WTC11 (cell line): Measurements from ENCODE around the gene FRMD8. TPM values are rescaled to one million over a fixed set of nuclear protein-coding genes. Genes with fewer than 3 reads are reported as not detected.

ENCODE experiments used
- ATAC-seq: fragments of 200-7000 bp; cut with Tn5 transposase; 2 replicates; pipeline ENCODE4 v1.10.0; 2021; ENCODE audit warnings: mild to moderate bottlenecking, moderate library complexity
- CTCF ChIA-PET: fragments of 300-600 bp; sonication (Branson Sonifier 250); formaldehyde crosslinking; loops from one replicate; lab custom pipeline; 2021; ENCODE audit warnings: antibody characterized with exemption; lab: Charles Lee
- POLR2A ChIA-PET: fragments of 350-600 bp; sonication (Branson Sonifier 250); formaldehyde crosslinking; loops from one replicate; lab custom pipeline; 2021; ENCODE audit warnings: antibody characterized with exemption; lab: Charles Lee
- DNase-seq: peaks from one replicate; pipeline ENCODE4 v3.0.0; 2021; ENCODE audit warnings: low spot score
- H3K27ac Mint-ChIP-seq: 2 replicates; pipeline ENCODE4 v1.8.0; 2021; ENCODE audit warnings: mixed read lengths
- H3K27me3 Mint-ChIP-seq: 2 replicates; pipeline ENCODE4 v1.8.0; 2021; ENCODE audit warnings: low read depth, mild to moderate bottlenecking, moderate library complexity, mixed read lengths
- H3K36me3 Mint-ChIP-seq: 2 replicates; pipeline ENCODE4 v1.8.0; 2021; ENCODE audit warnings: mixed read lengths
- H3K4me1 Mint-ChIP-seq: 2 replicates; pipeline ENCODE4 v1.8.0; 2022; ENCODE audit warnings: mixed read lengths
- H3K4me3 Mint-ChIP-seq: 2 replicates; pipeline ENCODE4 v1.8.0; 2021; ENCODE audit warnings: mild to moderate bottlenecking, moderate library complexity, mixed read lengths
- H3K9me3 Mint-ChIP-seq: 2 replicates; pipeline ENCODE4 v1.8.0; 2021; ENCODE audit warnings: mixed read lengths
- ATF1 ChIP-seq: sonication (generic); formaldehyde crosslinking; IDR thresholded peaks from 2 replicates; pipeline ENCODE4 v1.8.1; 2023; ENCODE audit warnings: mild to moderate bottlenecking, moderate library complexity, missing genetic modification reagents
- ELF4 ChIP-seq: sonication (generic); formaldehyde crosslinking; IDR thresholded peaks from 2 replicates; pipeline ENCODE4 v1.8.1; 2022; ENCODE audit warnings: low read depth, mild to moderate bottlenecking, moderate library complexity, missing genetic modification reagents
- FOXP1 ChIP-seq: sonication (generic); formaldehyde crosslinking; IDR thresholded peaks from 2 replicates; pipeline ENCODE4 v1.8.0; 2022; ENCODE audit warnings: missing genetic modification reagents, mild to moderate bottlenecking, moderate library complexity, borderline replicate concordance
- GABPB1 ChIP-seq: sonication (generic); formaldehyde crosslinking; IDR thresholded peaks from 2 replicates; pipeline ENCODE4 v1.8.1; 2023; ENCODE audit warnings: mild to moderate bottlenecking, missing genetic modification reagents
- GTF2I ChIP-seq: fragments of 250-450 bp; sonication (Bioruptor Pico); conservative IDR thresholded peaks from 2 replicates; pipeline ENCODE4 v1.4.0; 2021; ENCODE audit warnings: mild to moderate bottlenecking
- MXD4 ChIP-seq: fragments of 250-450 bp; sonication (Bioruptor Pico); IDR thresholded peaks from 2 replicates; pipeline ENCODE4 v1.8.0; 2021; ENCODE audit warnings: mild to moderate bottlenecking, moderate library complexity, borderline replicate concordance
- MYBL2 ChIP-seq: sonication (generic); formaldehyde crosslinking; IDR thresholded peaks from 2 replicates; pipeline ENCODE4 v1.8.1; 2023; ENCODE audit warnings: mild to moderate bottlenecking, moderate library complexity, missing genetic modification reagents
- NFE2L1 ChIP-seq: sonication (generic); formaldehyde crosslinking; IDR thresholded peaks from 2 replicates; pipeline ENCODE4 v1.8.1; 2023; ENCODE audit warnings: missing genetic modification reagents
- OVOL2 ChIP-seq: fragments of 250-450 bp; sonication (Bioruptor Pico); IDR thresholded peaks from 2 replicates; pipeline ENCODE4 v1.9.0; 2021; ENCODE audit warnings: mild to moderate bottlenecking, borderline replicate concordance
- RELA ChIP-seq: sonication (generic); formaldehyde crosslinking; IDR thresholded peaks from 2 replicates; pipeline ENCODE4 v1.8.1; 2022; ENCODE audit warnings: missing genetic modification reagents, mild to moderate bottlenecking, borderline replicate concordance
- SMAD3 ChIP-seq: sonication (generic); formaldehyde crosslinking; IDR thresholded peaks from 2 replicates; pipeline ENCODE4 v1.8.0; 2022; ENCODE audit warnings: missing genetic modification reagents, mild to moderate bottlenecking, borderline replicate concordance
- TEAD1 ChIP-seq: sonication (generic); formaldehyde crosslinking; IDR thresholded peaks from 2 replicates; pipeline ENCODE4 v1.8.0; 2022; ENCODE audit warnings: mild to moderate bottlenecking, missing genetic modification reagents
- TEAD4 ChIP-seq: sonication (generic); formaldehyde crosslinking; IDR thresholded peaks from 2 replicates; pipeline ENCODE4 v1.8.0; 2022; ENCODE audit warnings: mild to moderate bottlenecking, missing genetic modification reagents
- ZNF232 ChIP-seq: sonication (generic); formaldehyde crosslinking; IDR thresholded peaks from 2 replicates; pipeline ENCODE4 v1.8.0; 2022; ENCODE audit warnings: mild to moderate bottlenecking, missing genetic modification reagents
- ZNF416 ChIP-seq: fragments of 250-450 bp; sonication (Bioruptor Pico); IDR thresholded peaks from 2 replicates; pipeline ENCODE4 v1.9.0; 2021; ENCODE audit warnings: mild to moderate bottlenecking, inconsistent platforms
- ZNF423 ChIP-seq: fragments of 250-450 bp; sonication (Bioruptor Pico); IDR thresholded peaks from 2 replicates; pipeline ENCODE4 v2.1.2; 2022; ENCODE audit warnings: mild to moderate bottlenecking, moderate library complexity
- total RNA-seq: library from RNA; stranded (reverse); gene quantifications from 3 replicates; pipeline ENCODE4 v1.2.3, GENCODE V29; 2021
- TF ChIP-seq, protein P1 (sequence below): sonication (generic); formaldehyde crosslinking; conservative IDR thresholded peaks from 2 replicates; pipeline ENCODE4 v1.8.1; 2022; ENCODE audit warnings: mild to moderate bottlenecking, missing genetic modification reagents
- TF ChIP-seq, protein P2 (sequence below): sonication (generic); formaldehyde crosslinking; conservative IDR thresholded peaks from 2 replicates; pipeline ENCODE4 v1.8.1; 2023; ENCODE audit warnings: mild to moderate bottlenecking, low read depth, missing genetic modification reagents, moderate library complexity
- TF ChIP-seq, protein P3 (sequence below): sonication (generic); formaldehyde crosslinking; IDR thresholded peaks from 2 replicates; pipeline ENCODE4 v1.8.1; 2023; ENCODE audit warnings: mild to moderate bottlenecking, moderate library complexity, missing genetic modification reagents
- TF ChIP-seq, protein P4 (sequence below): sonication (generic); formaldehyde crosslinking; IDR thresholded peaks from 2 replicates; pipeline ENCODE4 v1.8.0; 2023; ENCODE audit warnings: mild to moderate bottlenecking, missing genetic modification reagents
- TF ChIP-seq, protein P5 (sequence below): sonication (generic); formaldehyde crosslinking; IDR thresholded peaks from 2 replicates; pipeline ENCODE4 v1.8.1; 2023; ENCODE audit warnings: mild to moderate bottlenecking, missing genetic modification reagents, borderline replicate concordance
- TF ChIP-seq, protein P6 (sequence below): sonication (generic); formaldehyde crosslinking; IDR thresholded peaks from 2 replicates; pipeline ENCODE4 v1.8.0; 2022; ENCODE audit warnings: mild to moderate bottlenecking, missing genetic modification reagents
- TF ChIP-seq, protein P7 (sequence below): fragments of 250-450 bp; sonication (Bioruptor Pico); IDR thresholded peaks from 2 replicates; pipeline ENCODE4 v1.8.0; 2021; ENCODE audit warnings: mild to moderate bottlenecking

The FRMD8 gene
- total RNA-seq, 1 experiment from 2014 or later = 23.7 TPM

DNA sequence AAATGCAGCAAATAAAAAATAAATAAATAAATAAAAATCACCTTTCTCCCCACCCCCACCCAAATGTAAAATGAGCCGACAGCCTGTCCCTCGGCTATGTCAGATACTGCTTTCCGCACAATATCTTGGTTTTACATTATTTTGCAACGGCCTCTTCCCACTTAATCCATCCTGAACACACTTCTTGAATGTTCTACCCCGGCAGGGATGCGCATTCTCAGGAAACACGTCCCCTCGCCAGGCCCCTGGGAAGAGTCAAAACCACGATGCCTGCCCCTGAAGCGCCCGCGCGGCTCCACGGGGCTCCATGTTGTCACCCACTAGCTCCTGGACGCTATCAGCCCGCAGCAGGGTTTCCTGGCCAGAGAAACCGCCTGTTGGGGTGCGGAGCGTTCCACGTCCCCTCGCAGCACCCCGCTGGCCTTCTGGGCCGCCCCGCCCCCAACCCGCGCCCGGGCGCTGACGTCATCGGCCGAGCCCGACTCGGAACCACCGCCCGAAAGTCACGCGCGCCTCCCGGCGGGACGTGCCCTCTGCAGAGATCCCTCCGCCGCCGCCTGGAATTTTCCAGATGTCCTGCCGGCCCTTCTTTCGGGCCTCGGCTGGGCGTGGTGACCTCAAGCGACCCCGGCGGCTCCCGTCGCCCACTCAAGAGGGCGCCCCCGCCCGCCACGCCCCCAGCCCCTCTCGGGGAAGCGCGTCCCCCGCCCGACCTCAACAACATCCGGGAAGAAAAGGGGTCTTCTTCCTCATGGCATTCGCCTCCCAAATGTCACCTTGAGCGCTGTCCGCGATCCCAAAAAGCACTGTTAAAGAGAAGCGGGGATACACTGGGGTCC, 35.6 kb downstream of the FRMD8 start:
- ATAC-seq = peak; percentile 2
- peak overlapping the region; percentile 95 for H3K27ac Mint-ChIP-seq
- H3K4me3 Mint-ChIP-seq = peak overlapping the region; percentile 69
- H3K4me1 Mint-ChIP-seq = peaks cover 92% of the 10 kb centered on the region
- H3K9me3 Mint-ChIP-seq = no peaks in the 10 kb centered on the region
- H3K36me3 Mint-ChIP-seq = no peaks in the 10 kb centered on the region
- ChIA-PET POLR2A (interaction anchor here (0.6 to 10.9 kb wide), 13 partner anchors 14 to 86 kb away, joined by 3 to 175 read pairs (median 8); partner anchors contain the start of genes FRMD8 and MALAT1), CTCF (interaction anchor here (0.5 to 12.8 kb wide), 7 partner anchors 47 to 119 kb away, joined by 3 to 224 read pairs (median 4); no protein-coding TSS in a partner anchor)
- peak; percentile 96 for DNase-seq
- H3K27me3 Mint-ChIP-seq = 0 out of 2 replicates have a peak, but pooled peaks cover 2% of the 10 kb centered on the region
- TF ChIP-seq NFE2L1 (no peak), TEAD1 (CRISPR knock-in tag) (0 out of 2 replicates have a peak, but pooled peaks have one; percentile 69), FOXP1 (CRISPR knock-in tag) (no peak; the same call in 1 of the 2 replicates), GABPB1 (CRISPR knock-in tag) (peak; percentile 69; the same call in 1 of the 2 replicates), MYBL2 (CRISPR knock-in tag) (0 out of 2 replicates have a peak, but pooled peaks have one; percentile 24), TEAD4 (no peak), MXD4 (CRISPR knock-in tag) (no peak), ZNF416 (CRISPR knock-in tag) (no peak), ZNF232 (CRISPR knock-in tag) (no peak), RELA (CRISPR knock-in tag) (no peak; the same call in 1 of the 2 replicates), OVOL2 (CRISPR knock-in tag) (no peak), SMAD3 (CRISPR knock-in tag) (no peak), ATF1 (no peak), ELF4 (CRISPR knock-in tag) (no peak), ZNF423 (CRISPR knock-in tag) (peak; percentile 75), GTF2I (CRISPR knock-in tag) (no peak)
- TF ChIP-seq, protein P1, sequence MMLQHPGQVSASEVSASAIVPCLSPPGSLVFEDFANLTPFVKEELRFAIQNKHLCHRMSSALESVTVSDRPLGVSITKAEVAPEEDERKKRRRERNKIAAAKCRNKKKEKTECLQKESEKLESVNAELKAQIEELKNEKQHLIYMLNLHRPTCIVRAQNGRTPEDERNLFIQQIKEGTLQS (CRISPR knock-in tag) = no peak
- TF ChIP-seq, protein P2, sequence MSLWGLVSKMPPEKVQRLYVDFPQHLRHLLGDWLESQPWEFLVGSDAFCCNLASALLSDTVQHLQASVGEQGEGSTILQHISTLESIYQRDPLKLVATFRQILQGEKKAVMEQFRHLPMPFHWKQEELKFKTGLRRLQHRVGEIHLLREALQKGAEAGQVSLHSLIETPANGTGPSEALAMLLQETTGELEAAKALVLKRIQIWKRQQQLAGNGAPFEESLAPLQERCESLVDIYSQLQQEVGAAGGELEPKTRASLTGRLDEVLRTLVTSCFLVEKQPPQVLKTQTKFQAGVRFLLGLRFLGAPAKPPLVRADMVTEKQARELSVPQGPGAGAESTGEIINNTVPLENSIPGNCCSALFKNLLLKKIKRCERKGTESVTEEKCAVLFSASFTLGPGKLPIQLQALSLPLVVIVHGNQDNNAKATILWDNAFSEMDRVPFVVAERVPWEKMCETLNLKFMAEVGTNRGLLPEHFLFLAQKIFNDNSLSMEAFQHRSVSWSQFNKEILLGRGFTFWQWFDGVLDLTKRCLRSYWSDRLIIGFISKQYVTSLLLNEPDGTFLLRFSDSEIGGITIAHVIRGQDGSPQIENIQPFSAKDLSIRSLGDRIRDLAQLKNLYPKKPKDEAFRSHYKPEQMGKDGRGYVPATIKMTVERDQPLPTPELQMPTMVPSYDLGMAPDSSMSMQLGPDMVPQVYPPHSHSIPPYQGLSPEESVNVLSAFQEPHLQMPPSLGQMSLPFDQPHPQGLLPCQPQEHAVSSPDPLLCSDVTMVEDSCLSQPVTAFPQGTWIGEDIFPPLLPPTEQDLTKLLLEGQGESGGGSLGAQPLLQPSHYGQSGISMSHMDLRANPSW (CRISPR knock-in tag) = no peak
- TF ChIP-seq, protein P3, sequence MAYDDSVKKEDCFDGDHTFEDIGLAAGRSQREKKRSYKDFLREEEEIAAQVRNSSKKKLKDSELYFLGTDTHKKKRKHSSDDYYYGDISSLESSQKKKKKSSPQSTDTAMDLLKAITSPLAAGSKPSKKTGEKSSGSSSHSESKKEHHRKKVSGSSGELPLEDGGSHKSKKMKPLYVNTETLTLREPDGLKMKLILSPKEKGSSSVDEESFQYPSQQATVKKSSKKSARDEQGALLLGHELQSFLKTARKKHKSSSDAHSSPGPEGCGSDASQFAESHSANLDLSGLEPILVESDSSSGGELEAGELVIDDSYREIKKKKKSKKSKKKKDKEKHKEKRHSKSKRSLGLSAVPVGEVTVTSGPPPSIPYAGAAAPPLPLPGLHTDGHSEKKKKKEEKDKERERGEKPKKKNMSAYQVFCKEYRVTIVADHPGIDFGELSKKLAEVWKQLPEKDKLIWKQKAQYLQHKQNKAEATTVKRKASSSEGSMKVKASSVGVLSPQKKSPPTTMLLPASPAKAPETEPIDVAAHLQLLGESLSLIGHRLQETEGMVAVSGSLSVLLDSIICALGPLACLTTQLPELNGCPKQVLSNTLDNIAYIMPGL = peak; percentile 69
- TF ChIP-seq, protein P4, sequence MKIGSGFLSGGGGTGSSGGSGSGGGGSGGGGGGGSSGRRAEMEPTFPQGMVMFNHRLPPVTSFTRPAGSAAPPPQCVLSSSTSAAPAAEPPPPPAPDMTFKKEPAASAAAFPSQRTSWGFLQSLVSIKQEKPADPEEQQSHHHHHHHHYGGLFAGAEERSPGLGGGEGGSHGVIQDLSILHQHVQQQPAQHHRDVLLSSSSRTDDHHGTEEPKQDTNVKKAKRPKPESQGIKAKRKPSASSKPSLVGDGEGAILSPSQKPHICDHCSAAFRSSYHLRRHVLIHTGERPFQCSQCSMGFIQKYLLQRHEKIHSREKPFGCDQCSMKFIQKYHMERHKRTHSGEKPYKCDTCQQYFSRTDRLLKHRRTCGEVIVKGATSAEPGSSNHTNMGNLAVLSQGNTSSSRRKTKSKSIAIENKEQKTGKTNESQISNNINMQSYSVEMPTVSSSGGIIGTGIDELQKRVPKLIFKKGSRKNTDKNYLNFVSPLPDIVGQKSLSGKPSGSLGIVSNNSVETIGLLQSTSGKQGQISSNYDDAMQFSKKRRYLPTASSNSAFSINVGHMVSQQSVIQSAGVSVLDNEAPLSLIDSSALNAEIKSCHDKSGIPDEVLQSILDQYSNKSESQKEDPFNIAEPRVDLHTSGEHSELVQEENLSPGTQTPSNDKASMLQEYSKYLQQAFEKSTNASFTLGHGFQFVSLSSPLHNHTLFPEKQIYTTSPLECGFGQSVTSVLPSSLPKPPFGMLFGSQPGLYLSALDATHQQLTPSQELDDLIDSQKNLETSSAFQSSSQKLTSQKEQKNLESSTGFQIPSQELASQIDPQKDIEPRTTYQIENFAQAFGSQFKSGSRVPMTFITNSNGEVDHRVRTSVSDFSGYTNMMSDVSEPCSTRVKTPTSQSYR = no peak; the same call in 1 of the 2 replicates
- TF ChIP-seq, protein P5, sequence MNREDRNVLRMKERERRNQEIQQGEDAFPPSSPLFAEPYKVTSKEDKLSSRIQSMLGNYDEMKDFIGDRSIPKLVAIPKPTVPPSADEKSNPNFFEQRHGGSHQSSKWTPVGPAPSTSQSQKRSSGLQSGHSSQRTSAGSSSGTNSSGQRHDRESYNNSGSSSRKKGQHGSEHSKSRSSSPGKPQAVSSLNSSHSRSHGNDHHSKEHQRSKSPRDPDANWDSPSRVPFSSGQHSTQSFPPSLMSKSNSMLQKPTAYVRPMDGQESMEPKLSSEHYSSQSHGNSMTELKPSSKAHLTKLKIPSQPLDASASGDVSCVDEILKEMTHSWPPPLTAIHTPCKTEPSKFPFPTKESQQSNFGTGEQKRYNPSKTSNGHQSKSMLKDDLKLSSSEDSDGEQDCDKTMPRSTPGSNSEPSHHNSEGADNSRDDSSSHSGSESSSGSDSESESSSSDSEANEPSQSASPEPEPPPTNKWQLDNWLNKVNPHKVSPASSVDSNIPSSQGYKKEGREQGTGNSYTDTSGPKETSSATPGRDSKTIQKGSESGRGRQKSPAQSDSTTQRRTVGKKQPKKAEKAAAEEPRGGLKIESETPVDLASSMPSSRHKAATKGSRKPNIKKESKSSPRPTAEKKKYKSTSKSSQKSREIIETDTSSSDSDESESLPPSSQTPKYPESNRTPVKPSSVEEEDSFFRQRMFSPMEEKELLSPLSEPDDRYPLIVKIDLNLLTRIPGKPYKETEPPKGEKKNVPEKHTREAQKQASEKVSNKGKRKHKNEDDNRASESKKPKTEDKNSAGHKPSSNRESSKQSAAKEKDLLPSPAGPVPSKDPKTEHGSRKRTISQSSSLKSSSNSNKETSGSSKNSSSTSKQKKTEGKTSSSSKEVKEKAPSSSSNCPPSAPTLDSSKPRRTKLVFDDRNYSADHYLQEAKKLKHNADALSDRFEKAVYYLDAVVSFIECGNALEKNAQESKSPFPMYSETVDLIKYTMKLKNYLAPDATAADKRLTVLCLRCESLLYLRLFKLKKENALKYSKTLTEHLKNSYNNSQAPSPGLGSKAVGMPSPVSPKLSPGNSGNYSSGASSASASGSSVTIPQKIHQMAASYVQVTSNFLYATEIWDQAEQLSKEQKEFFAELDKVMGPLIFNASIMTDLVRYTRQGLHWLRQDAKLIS (CRISPR knock-in tag) = no peak
- TF ChIP-seq, protein P6, sequence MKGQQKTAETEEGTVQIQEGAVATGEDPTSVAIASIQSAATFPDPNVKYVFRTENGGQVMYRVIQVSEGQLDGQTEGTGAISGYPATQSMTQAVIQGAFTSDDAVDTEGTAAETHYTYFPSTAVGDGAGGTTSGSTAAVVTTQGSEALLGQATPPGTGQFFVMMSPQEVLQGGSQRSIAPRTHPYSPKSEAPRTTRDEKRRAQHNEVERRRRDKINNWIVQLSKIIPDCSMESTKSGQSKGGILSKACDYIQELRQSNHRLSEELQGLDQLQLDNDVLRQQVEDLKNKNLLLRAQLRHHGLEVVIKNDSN = peak; percentile 78
- TF ChIP-seq, protein P7, sequence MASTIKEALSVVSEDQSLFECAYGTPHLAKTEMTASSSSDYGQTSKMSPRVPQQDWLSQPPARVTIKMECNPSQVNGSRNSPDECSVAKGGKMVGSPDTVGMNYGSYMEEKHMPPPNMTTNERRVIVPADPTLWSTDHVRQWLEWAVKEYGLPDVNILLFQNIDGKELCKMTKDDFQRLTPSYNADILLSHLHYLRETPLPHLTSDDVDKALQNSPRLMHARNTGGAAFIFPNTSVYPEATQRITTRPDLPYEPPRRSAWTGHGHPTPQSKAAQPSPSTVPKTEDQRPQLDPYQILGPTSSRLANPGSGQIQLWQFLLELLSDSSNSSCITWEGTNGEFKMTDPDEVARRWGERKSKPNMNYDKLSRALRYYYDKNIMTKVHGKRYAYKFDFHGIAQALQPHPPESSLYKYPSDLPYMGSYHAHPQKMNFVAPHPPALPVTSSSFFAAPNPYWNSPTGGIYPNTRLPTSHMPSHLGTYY (CRISPR knock-in tag) = no peak
